Stimulated activated CD8-positive, alpha-beta memory T cell treated with anti-CD3 and anti-CD28 coated beads, Interleukin-7, amount 100 ng/mL, for 48 hours (primary cell): ENCODE data around the gene GRAP.
"Not testable (repeated sequence)": the region's sequence is repeated elsewhere in the genome, so short reads cannot be mapped to it uniquely, and the experiment has no call there.

Source experiments
- DNase-seq, 2 donors: peaks; one replicate each; pipeline ENCODE4 v3.0.0-alpha.2; 2020; ENCODE audit warnings: low read depth in 1 of 2; ENCODE audit errors: extremely low read depth in 1 of 2

Gene GRAP

GRCh38 chr17:19043032-19043431, 3.7 kb downstream of the GRAP start:
- DNase-seq, result not testable (repeated sequence)

GRCh38 chr17:19042369-19042768, 4.4 kb downstream of the GRAP start:
- not testable (repeated sequence) for DNase-seq

GRCh38 chr17:19041871-19042270, 4.9 kb downstream of the GRAP start:
- DNase-seq, result not testable (repeated sequence)

- not testable (repeated sequence) for DNase-seq
These were observed 6.4 kb downstream of the GRAP start for GRCh38 chr17:19040350-19040749.

- not testable (repeated sequence) for DNase-seq
These were observed 8.0 kb downstream of the GRAP start for GRCh38 chr17:19038730-19039129.

- DNase-seq, result not testable (repeated sequence)
These were observed 8.8 kb downstream of the GRAP start for GRCh38 chr17:19038007-19038406.

- DNase-seq, result not testable (repeated sequence)
These were observed 9.2 kb downstream of the GRAP start for GRCh38 chr17:19037547-19037946.

GRCh38 chr17:19036186-19036585, 10.6 kb downstream of the GRAP start:
- not testable (repeated sequence) for DNase-seq

- not testable (repeated sequence) for DNase-seq
These were observed 14.3 kb downstream of the GRAP start for GRCh38 chr17:19032377-19032988.

GRCh38 chr17:19031729-19032128, 15.0 kb downstream of the GRAP start:
- DNase-seq, result peak; percentile 17 to 23

GRCh38 chr17:19030771-19031449, 15.8 kb downstream of the GRAP start:
- not testable (repeated sequence) for DNase-seq

- DNase-seq, result not testable (repeated sequence)
These were observed 17.0 kb downstream of the GRAP start for GRCh38 chr17:19029740-19030139.

- DNase-seq, result not testable (repeated sequence)
These were observed 18.1 kb downstream of the GRAP start for GRCh38 chr17:19028671-19029070.

- DNase-seq, result no peak
These were observed 22.4 kb downstream of the GRAP start for GRCh38 chr17:19024101-19025078.

- DNase-seq, result no peak
These were observed 23.4 kb downstream of the GRAP start for GRCh38 chr17:19023209-19023999.

GRCh38 chr17:19022747-19023146, 24.0 kb downstream of the GRAP start:
- DNase-seq, result no peak

GRCh38 chr17:19022128-19022527, 24.6 kb downstream of the GRAP start:
- no peak for DNase-seq

GRCh38 chr17:19021622-19022083, 25.1 kb downstream of the GRAP start:
- DNase-seq, result peak in 1 of 2 donors; percentile 37

- not testable (repeated sequence) for DNase-seq
These were observed 25.6 kb downstream of the GRAP start for GRCh38 chr17:19021011-19021621.

GRCh38 chr17:19020016-19020415, 26.7 kb downstream of the GRAP start:
- no peak for DNase-seq
